Mammary epithelial cell (primary cell): ENCODE results near the gene TMEM9.

Source experiments
- EZH2 ChIP-seq: IDR thresholded peaks from 2 replicates; pipeline ENCODE4 v1.6.1; 2012; ENCODE audit warnings: low read length, inconsistent platforms, borderline replicate concordance
- TF ChIP-seq, protein P1 (sequence below), 2 donors: IDR thresholded peaks in 1 of 2; conservative IDR thresholded peaks in 1 of 2; 2 replicates each; pipeline ENCODE4 v1.5.1; 2011 to 2012; ENCODE audit warnings: inconsistent platforms in 2 of 2, low read length in 2 of 2, mild to moderate bottlenecking in 2 of 2, control low read depth in 1 of 2, low read depth in 1 of 2; ENCODE audit not compliant: insufficient read depth in 1 of 2; ENCODE audit errors: extremely low read depth in 1 of 2

DNA sequence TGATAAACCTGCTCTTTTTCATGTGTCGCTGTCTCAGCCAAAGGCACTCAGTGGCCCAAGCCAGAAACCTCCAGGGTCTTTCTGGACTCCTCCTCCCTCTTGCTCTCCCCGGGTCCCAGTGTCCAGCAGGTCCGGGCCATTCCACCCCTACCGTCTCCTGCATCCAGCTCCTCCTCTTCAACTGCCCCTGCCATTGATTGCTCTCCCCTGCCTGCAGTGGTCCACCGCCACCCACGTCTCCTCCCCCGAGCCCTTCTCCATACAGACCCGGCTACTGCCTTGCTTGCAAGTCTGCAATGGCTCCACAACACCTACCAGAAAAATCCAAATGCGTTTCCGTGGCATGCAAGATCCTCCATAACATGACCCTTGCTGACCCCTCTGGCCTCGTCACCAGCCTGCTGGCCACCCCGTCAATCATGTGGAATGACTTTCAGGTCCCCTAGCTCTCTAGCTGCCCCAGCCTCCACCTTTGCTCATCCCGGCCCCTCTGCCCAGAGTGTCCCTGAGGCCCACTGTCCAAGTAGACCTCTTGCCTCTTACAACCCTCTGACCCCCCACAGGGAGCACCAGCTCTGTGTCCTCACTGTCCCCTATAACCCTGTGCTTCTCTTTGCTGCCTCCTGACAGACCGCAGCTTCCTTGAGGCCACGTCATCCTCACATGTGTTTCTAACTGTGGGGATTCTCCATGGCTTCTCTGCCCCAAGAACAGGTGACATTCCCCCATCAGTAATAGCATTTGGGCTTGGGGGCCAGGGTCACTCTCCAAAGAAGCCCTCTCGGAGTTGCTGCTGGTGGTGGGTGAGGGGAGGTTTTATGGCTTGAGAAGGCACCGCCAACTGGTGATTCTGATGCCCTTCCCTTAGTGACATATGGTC is 57.1 kb downstream of the TMEM9 start:
- TF ChIP-seq, protein P1, sequence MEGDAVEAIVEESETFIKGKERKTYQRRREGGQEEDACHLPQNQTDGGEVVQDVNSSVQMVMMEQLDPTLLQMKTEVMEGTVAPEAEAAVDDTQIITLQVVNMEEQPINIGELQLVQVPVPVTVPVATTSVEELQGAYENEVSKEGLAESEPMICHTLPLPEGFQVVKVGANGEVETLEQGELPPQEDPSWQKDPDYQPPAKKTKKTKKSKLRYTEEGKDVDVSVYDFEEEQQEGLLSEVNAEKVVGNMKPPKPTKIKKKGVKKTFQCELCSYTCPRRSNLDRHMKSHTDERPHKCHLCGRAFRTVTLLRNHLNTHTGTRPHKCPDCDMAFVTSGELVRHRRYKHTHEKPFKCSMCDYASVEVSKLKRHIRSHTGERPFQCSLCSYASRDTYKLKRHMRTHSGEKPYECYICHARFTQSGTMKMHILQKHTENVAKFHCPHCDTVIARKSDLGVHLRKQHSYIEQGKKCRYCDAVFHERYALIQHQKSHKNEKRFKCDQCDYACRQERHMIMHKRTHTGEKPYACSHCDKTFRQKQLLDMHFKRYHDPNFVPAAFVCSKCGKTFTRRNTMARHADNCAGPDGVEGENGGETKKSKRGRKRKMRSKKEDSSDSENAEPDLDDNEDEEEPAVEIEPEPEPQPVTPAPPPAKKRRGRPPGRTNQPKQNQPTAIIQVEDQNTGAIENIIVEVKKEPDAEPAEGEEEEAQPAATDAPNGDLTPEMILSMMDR (conservative IDR thresholded peaks at IDR 0.05 in 1 of 2, IDR thresholded peaks at IDR 0.05 in 1 of 2; ENCODE audit: extremely low read depth in 1 of 2, insufficient read depth in 1 of 2, low read depth in 1 of 2, low read length in 2 of 2) = no peak
- TF ChIP-seq EZH2 = no peak
